ENCODE data around the gene NR5A2.

The NR5A2 gene

GRCh38 chr1:200211157-200211556 is 183.6 kb downstream of the NR5A2 start:
- Histone ChIP-seq H3K4me1 (ENCODE audit: insufficient read depth, low read length, poor library complexity, severe bottlenecking) (no peaks in the 10 kb centered on the region), H4K20me1 (ENCODE audit: insufficient read depth, low read length, poor library complexity, severe bottlenecking) (no peaks in the 10 kb centered on the region), H3K36me3 (ENCODE audit: insufficient read depth, low read length) (no peaks in the 10 kb centered on the region), H3K4me3 (ENCODE audit: low read length, poor library complexity, severe bottlenecking) (no peak overlapping the region), H2AFZ (ENCODE audit: low read length) (no peak overlapping the region), H3K9me2 (replicated peaks; ENCODE audit: low read depth, low read length) (no peaks in the 10 kb centered on the region), H3F3A (ENCODE audit: low read depth) (no peaks in the 10 kb centered on the region), H3K79me2 (ENCODE audit: insufficient read depth, low read length) (no peaks in the 10 kb centered on the region), H3K27me3 (ENCODE audit: insufficient read depth, low read length, poor library complexity, severe bottlenecking) (no peaks in the 10 kb centered on the region), H3K9ac (ENCODE audit: low read depth, low read length, poor library complexity, severe bottlenecking) (no peak overlapping the region), H3K4me2 (ENCODE audit: low read depth, low read length, poor library complexity, severe bottlenecking) (no peak overlapping the region), H3K9me3 (ENCODE audit: insufficient read depth, low read depth, low read length) (no peaks in the 10 kb centered on the region)
- TF ChIP-seq CTCF (conservative IDR thresholded peaks at IDR 0.05; ENCODE audit: low read length) (no peak), EZH2phosphoT487 (IDR thresholded peaks at IDR 0.05; ENCODE audit: borderline replicate concordance) (no peak)

GRCh38 chr1:200213392-200213791 is 185.9 kb downstream of the NR5A2 start:
- no peak overlapping the region for H3K4me2 ChIP-seq (ENCODE audit: low read depth, low read length, poor library complexity, severe bottlenecking)
- no peaks in the 10 kb centered on the region for H3K79me2 ChIP-seq (ENCODE audit: insufficient read depth, low read length)

GRCh38 chr1:200213921-200214320 is 186.4 kb downstream of the NR5A2 start:
- no peak overlapping the region for H3K4me3 ChIP-seq (ENCODE audit: low read length, poor library complexity, severe bottlenecking)
- H4K20me1 ChIP-seq (ENCODE audit: insufficient read depth, low read length, poor library complexity, severe bottlenecking): no peaks in the 10 kb centered on the region
- H2AFZ ChIP-seq (ENCODE audit: low read length): no peak overlapping the region
- H3K4me1 ChIP-seq (ENCODE audit: insufficient read depth, low read length, poor library complexity, severe bottlenecking): no peaks in the 10 kb centered on the region
- no peak overlapping the region for H3K4me2 ChIP-seq (ENCODE audit: low read depth, low read length, poor library complexity, severe bottlenecking)
- TF ChIP-seq EZH2phosphoT487 (IDR thresholded peaks at IDR 0.05; ENCODE audit: borderline replicate concordance) (no peak), CTCF (conservative IDR thresholded peaks at IDR 0.05; ENCODE audit: low read length) (no peak)
- no peaks in the 10 kb centered on the region for H3K36me3 ChIP-seq (ENCODE audit: insufficient read depth, low read length)
- no peaks in the 10 kb centered on the region for H3K79me2 ChIP-seq (ENCODE audit: insufficient read depth, low read length)
- H3K9me2 ChIP-seq (replicated peaks; ENCODE audit: low read depth, low read length): no peaks in the 10 kb centered on the region
- H3K9me3 ChIP-seq (ENCODE audit: insufficient read depth, low read depth, low read length): no peaks in the 10 kb centered on the region
- no peak overlapping the region for H3K9ac ChIP-seq (ENCODE audit: low read depth, low read length, poor library complexity, severe bottlenecking)
- no peaks in the 10 kb centered on the region for H3F3A ChIP-seq (ENCODE audit: low read depth)
- no peaks in the 10 kb centered on the region for H3K27me3 ChIP-seq (ENCODE audit: insufficient read depth, low read length, poor library complexity, severe bottlenecking)

More at GRCh38 chr1:200213392-200213791, 185.9 kb downstream of the NR5A2 start:
- Histone ChIP-seq H3K4me1 (ENCODE audit: insufficient read depth, low read length, poor library complexity, severe bottlenecking) (no peaks in the 10 kb centered on the region), H3K27me3 (ENCODE audit: insufficient read depth, low read length, poor library complexity, severe bottlenecking) (no peaks in the 10 kb centered on the region), H2AFZ (ENCODE audit: low read length) (no peak overlapping the region), H3K9me2 (replicated peaks; ENCODE audit: low read depth, low read length) (no peaks in the 10 kb centered on the region), H3K9ac (ENCODE audit: low read depth, low read length, poor library complexity, severe bottlenecking) (no peak overlapping the region), H3K9me3 (ENCODE audit: insufficient read depth, low read depth, low read length) (no peaks in the 10 kb centered on the region), H3K4me3 (ENCODE audit: low read length, poor library complexity, severe bottlenecking) (no peak overlapping the region), H3K36me3 (ENCODE audit: insufficient read depth, low read length) (no peaks in the 10 kb centered on the region), H3F3A (ENCODE audit: low read depth) (no peaks in the 10 kb centered on the region), H4K20me1 (ENCODE audit: insufficient read depth, low read length, poor library complexity, severe bottlenecking) (no peaks in the 10 kb centered on the region)
- TF ChIP-seq EZH2phosphoT487 (IDR thresholded peaks at IDR 0.05; ENCODE audit: borderline replicate concordance) (no peak), CTCF (conservative IDR thresholded peaks at IDR 0.05; ENCODE audit: low read length) (no peak)
